Renal cortical epithelial cell (primary cell): Measurements from ENCODE around the gene DIP2C. TPM values are rescaled to one million over a fixed set of nuclear protein-coding genes. Genes with fewer than 3 reads are reported as not detected.

Experiments used
- DNase-seq: peaks from one replicate; pipeline ENCODE4 v3.0.0-alpha.2; 2011; ENCODE audit warnings: low read depth
- total RNA-seq: library from RNA; depleted of rRNA; stranded (reverse); fragments of >200 nt; gene quantifications from 2 replicates; pipeline ENCODE4 v1.2.3, GENCODE V29; 2014

Gene DIP2C
- total RNA-seq, 1 donor from 2014 or later: 14.4 TPM

GRCh38 chr10:610642-611305 lies 78.7 kb downstream of the DIP2C start:
- DNase-seq: peak; percentile 88

- DNase-seq: peak; percentile 39
Measured at GRCh38 chr10:609868-610545, 79.5 kb downstream of the DIP2C start.

GRCh38 chr10:609262-609658 lies 80.2 kb downstream of the DIP2C start:
- DNase-seq: no peak

GRCh38 chr10:608331-609261 lies 80.9 kb downstream of the DIP2C start:
- DNase-seq: no peak

- no peak for DNase-seq
Measured at GRCh38 chr10:607545-608185, 81.8 kb downstream of the DIP2C start.

- no peak for DNase-seq
Measured at GRCh38 chr10:606762-607544, 82.5 kb downstream of the DIP2C start.

GRCh38 chr10:605632-606325 lies 83.7 kb downstream of the DIP2C start:
- no peak for DNase-seq

GRCh38 chr10:604716-605631 lies 84.5 kb downstream of the DIP2C start:
- no peak for DNase-seq

GRCh38 chr10:603745-604144 lies 85.7 kb downstream of the DIP2C start:
- no peak for DNase-seq

- no peak for DNase-seq
Measured at GRCh38 chr10:602391-603005, 87.0 kb downstream of the DIP2C start.

- DNase-seq: no peak
Measured at GRCh38 chr10:601660-601963, 87.9 kb downstream of the DIP2C start.

GRCh38 chr10:600876-601659 lies 88.4 kb downstream of the DIP2C start:
- peak; percentile 78 for DNase-seq

- no peak for DNase-seq
Measured at GRCh38 chr10:600234-600633, 89.2 kb downstream of the DIP2C start.

- no peak for DNase-seq
Measured at GRCh38 chr10:599767-600166, 89.7 kb downstream of the DIP2C start.

GRCh38 chr10:598415-599170 lies 90.9 kb downstream of the DIP2C start:
- peak; percentile 98 for DNase-seq

GRCh38 chr10:597976-598375 lies 91.5 kb downstream of the DIP2C start:
- DNase-seq: no peak

- DNase-seq: no peak
Measured at GRCh38 chr10:596725-597345, 92.6 kb downstream of the DIP2C start.
